Muscle layer of colon (tissue), 2 donors: ENCODE results near the gene HMGCL.
"Not testable (repeated sequence)": the region's sequence is repeated elsewhere in the genome, so short reads cannot be mapped to it uniquely, and the experiment has no call there.

ENCODE experiments used
- H3K27ac ChIP-seq: one replicate; pipeline ENCODE4 v1.7.0; 2013; ENCODE audit warnings: low read depth, mild to moderate bottlenecking, low read length, moderate library complexity
- H3K27me3 ChIP-seq, 2 donors: one replicate each; pipeline ENCODE4 v1.7.0; 2013; ENCODE audit warnings: low read length in 2 of 2, mild to moderate bottlenecking in 2 of 2; ENCODE audit not compliant: insufficient read depth in 2 of 2, control insufficient read depth in 1 of 2
- H3K36me3 ChIP-seq: one replicate; pipeline ENCODE4 v1.7.0; 2013; ENCODE audit warnings: mild to moderate bottlenecking, low read length; ENCODE audit not compliant: insufficient read depth
- H3K4me1 ChIP-seq: one replicate; pipeline ENCODE4 v1.7.0; 2013; ENCODE audit warnings: mild to moderate bottlenecking, low read length; ENCODE audit not compliant: insufficient read depth
- H3K4me3 ChIP-seq, 2 donors: one replicate each; pipeline ENCODE4 v1.7.0; 2013; ENCODE audit warnings: low read length in 2 of 2, low read depth in 1 of 2, mild to moderate bottlenecking in 1 of 2, moderate library complexity in 1 of 2
- H3K9ac ChIP-seq: one replicate; pipeline ENCODE4 v1.7.0; 2013; ENCODE audit warnings: low read length
- H3K9me3 ChIP-seq: one replicate; pipeline ENCODE4 v1.7.0; 2013; ENCODE audit warnings: mild to moderate bottlenecking, low read length
- donor health status: abdominal sarcoma.
- donor health status: Adenocarcinoma of cecum.

Gene HMGCL

DNA sequence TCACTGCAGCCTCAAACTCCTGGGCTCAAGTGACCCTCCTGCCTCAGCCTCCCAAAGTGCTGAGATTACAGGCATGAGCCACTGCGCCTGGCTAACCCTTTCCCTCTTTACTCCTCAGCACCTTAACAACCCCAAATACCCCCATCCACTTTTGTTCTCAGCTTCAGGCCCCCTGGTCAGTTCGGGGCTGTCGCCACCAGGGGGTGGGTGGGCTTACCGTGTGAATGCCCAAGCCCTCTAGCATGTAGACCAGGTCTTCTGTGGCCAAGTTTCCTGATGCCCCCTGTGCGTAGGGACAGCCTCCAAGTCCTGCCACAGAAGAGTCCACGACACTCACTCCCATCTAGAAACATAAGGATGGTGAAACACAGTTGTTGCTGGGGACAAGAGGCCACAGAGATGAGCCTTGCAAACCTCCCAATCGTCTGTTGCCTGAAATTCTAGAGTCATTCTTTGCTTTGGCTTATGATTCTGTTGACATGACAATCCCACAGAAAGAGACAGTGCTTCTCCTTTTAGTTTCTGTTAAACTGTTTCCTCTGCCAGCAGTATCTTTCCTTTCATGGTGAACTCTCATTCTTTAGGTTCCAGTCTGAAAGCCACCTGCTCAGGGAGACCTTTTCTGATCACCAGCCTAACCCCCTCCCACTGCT lies 20.9 kb downstream of the HMGCL start:
- no peak overlapping the region for H3K9ac ChIP-seq
- H3K9me3 ChIP-seq: no peaks in the 10 kb centered on the region
- peaks cover 24% of the 10 kb centered on the region for H3K36me3 ChIP-seq
- no peak overlapping the region for H3K4me3 ChIP-seq
- H3K4me1 ChIP-seq: peaks cover 16% of the 10 kb centered on the region
- H3K27me3 ChIP-seq: no peaks in the 10 kb centered on the region
- H3K27ac ChIP-seq: no peak overlapping the region

DNA sequence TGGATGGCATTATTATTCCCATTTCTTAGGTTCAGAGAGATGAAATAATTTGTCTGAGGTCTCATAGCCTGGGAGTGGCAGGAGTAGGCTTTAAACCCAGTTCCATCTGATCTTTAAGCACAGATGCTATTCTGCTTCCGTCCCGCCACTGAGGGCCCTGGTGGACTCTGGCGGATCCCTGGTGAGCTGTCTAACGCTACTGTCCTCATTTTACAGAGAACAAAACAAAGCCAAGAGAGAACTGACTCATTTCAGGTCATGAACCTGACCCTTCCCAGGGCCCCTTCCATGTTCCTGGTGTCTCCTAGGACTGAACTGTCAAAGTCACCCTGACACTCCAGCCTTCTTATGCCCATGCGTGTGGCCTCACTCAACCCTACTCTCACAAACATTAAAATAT lies 21.6 kb downstream of the HMGCL start:
- Histone ChIP-seq H3K27ac (no peak overlapping the region), H3K4me1 (peaks cover 18% of the 10 kb centered on the region)

DNA sequence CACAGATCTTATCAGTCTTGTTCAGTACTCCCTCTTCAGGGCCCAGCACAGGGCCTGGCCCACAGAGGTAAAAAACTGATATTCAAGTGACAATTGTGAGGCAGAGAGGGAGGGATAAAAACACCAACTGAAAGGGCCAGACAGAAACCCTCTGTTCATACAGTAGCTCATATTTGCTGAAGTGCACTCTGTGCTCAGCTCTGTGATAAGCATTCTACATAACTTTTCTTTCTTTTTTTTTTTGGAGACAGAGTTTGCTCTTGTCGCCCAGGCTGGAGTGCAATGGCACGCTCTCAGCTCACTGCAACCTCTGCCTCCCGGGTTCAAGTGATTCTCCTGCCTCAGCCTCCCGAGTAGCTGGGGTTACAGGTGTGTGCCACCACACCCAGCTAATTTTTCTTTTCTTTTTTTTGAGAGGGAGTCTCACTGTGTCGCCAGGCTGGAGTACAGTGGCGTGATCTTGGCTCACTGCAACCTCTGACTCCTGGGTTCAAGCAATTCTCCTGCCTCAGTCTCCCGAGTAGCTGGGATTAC lies 22.4 kb downstream of the HMGCL start:
- not testable (repeated sequence) for H3K9me3 ChIP-seq, H3K27me3 ChIP-seq, H3K27ac ChIP-seq, H3K4me3 ChIP-seq, H3K9ac ChIP-seq
- Histone ChIP-seq H3K36me3 (peaks cover 22% of the 10 kb centered on the region), H3K4me1 (peaks cover 18% of the 10 kb centered on the region)

More for the DNA sequence above, 21.6 kb downstream of the HMGCL start:
- H3K9me3 ChIP-seq: no peaks in the 10 kb centered on the region
- H3K27me3 ChIP-seq: no peaks in the 10 kb centered on the region
- H3K4me3 ChIP-seq: no peak overlapping the region
- H3K36me3 ChIP-seq: peaks cover 24% of the 10 kb centered on the region
- no peak overlapping the region for H3K9ac ChIP-seq

DNA sequence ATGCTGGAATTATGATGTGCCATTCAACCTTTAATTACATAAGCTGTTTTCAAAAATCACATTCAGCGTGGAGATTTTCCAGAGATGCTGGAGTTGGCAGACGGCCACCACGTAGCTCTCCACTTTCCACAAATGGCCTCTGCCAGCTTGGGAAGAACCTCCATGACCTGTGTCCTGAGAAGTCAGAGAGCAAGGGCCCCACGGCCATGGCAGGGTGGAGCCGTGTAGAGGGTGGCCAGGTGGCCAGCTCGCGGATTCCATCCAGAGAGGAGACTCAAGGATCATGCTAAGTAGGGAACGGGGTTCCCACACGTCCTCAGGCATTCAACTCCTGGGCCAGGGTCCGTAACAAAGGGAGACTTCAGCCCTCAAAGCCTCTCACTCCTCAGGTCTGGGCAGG lies 23.4 kb downstream of the HMGCL start:
- Histone ChIP-seq H3K9me3 (no peaks in the 10 kb centered on the region), H3K4me1 (peaks cover 18% of the 10 kb centered on the region), H3K27ac (peak overlapping the region; percentile 96), H3K27me3 (no peaks in the 10 kb centered on the region), H3K36me3 (peaks cover 12% of the 10 kb centered on the region), H3K9ac (no peak overlapping the region), H3K4me3 (no peak overlapping the region)

DNA sequence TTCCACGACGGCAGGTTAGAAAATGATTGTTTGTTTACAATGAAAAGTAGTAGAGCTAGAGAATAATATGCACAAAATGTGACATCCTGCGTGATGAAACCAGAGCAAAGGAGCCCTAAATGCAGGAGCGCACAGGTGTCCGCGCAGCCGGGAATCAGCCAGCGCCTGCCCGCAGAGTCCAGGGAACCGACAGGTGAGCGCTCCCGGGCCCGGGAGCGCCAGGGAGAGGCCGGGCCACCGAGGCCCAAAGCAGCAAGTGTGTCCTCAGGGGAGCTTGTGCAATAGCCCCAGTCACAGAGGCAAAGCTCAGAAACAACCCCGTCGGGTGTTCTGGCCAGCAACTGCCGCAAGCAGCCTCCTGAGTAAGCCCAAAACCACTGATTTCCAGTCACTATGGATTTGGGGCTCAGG lies 23.9 kb downstream of the HMGCL start:
- H3K9me3 ChIP-seq: no peaks in the 10 kb centered on the region
- H3K27ac ChIP-seq: peak overlapping the region; percentile 96

DNA sequence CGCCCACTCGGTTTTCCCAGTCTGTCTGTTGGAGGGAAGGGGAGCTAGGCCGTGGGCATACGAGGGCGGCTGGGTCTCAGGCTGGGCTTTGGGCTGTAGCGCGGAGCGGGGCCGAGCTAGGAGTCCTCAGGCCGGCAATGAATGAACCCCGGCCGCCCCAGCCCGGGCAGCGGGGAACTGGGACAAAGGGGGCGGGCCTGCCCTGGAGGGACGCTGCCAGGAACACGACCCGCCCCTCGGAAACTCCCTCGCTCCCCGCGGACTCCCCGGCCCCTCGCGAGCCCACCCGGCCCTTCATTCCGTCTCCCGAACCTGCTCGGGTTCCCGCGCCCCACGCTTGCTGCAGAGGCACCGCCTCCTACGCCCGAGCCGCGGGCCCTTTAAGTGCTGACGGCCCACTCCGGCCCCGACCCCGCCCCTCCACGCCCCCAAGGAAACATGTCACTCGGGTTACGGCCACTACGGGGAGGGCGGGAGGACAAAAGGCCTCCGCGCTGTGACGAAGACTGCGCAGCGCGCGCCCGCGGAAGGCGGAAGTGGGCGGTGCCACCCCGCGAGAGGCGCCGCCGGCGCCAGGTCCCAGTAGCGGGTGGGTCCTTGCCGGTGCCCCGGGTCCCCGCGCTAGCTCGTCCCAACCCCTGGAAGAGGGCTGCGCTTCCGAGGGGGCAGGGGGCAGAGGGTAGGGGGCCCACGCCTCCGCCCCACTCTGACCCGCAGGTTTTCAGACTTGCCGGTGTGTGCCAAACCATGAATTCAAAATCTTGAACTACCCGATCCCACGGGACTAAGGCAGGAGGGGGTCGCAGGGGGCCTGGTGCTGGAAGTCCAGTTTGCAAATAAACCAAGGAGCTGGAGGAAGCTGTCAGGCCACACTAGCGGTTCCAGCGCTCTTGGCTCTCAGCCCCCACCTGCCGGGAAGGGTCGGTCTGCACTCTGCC lies 24.6 kb downstream of the HMGCL start, which contains the start of gene GALE:
TSS of gene GALE (minus strand) at position 355 of the 938 bp plus-strand sequence. CDS start 1,747 bp downstream, outside the sequence.
- Histone ChIP-seq H3K4me3 (peak within 1 kb of the TSS; percentile 76 to 85), H3K4me1 (peaks cover 18% of the 10 kb centered on the region), H3K27ac (peak within 1 kb of the TSS; percentile 96), H3K36me3 (peaks cover 7% of the 10 kb centered on the region), H3K9me3 (no peaks in the 10 kb centered on the region), H3K9ac (peak within 1 kb of the TSS; percentile 84), H3K27me3 (no peaks in the 10 kb centered on the region)

More for the DNA sequence above, 23.9 kb downstream of the HMGCL start:
- Histone ChIP-seq H3K27me3 (no peaks in the 10 kb centered on the region), H3K9ac (peak overlapping the region; percentile 84), H3K4me1 (peaks cover 18% of the 10 kb centered on the region), H3K4me3 (peak overlapping the region; percentile 76 to 85), H3K36me3 (peaks cover 6% of the 10 kb centered on the region)

DNA sequence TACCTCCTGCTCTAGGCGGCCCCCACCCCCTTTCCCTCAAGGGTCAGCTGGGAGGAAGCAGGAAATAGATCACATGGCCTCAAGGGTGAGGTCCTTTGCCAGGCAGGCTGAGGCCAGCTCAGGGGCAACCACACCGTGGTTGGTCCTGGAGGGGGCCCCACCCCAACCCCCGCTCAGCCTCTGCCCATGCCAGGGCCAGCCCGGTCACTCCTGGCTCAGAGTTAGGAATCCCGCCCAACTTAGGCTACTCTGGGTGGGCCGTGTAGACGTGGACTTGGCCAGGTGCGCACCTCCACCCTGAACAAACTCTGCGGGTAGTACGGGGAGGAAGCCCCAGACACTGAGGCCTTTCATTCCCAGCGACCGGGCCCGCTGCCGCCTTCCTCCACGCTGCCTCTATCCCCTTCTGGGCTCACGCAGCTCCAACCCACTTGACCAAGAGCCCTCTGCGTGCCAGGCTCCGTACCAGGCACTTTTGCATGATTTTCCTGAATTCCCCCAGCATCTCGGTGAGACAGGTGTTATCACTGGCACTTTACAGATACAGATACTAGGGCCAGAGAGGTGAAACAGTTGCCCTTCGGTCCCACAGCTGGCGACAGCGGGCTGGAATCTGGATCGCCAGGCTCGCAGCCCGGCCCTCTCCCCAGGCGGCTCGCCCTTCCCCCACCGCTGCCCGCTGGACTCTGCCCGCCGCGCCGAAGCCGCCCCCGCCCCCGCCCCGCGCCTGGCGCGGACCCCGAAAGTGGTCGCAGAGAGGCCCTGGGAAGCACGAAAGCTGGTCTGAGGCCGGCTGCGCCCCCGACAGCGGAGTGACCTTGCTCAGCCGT lies 25.4 kb downstream of the HMGCL start:
- Histone ChIP-seq H3K27ac (peak overlapping the region; percentile 96), H3K27me3 (no peaks in the 10 kb centered on the region), H3K9ac (no peak overlapping the region), H3K4me1 (peaks cover 18% of the 10 kb centered on the region), H3K9me3 (no peaks in the 10 kb centered on the region), H3K4me3 (peak overlapping the region; percentile 73 to 85), H3K36me3 (peaks cover 8% of the 10 kb centered on the region)

DNA sequence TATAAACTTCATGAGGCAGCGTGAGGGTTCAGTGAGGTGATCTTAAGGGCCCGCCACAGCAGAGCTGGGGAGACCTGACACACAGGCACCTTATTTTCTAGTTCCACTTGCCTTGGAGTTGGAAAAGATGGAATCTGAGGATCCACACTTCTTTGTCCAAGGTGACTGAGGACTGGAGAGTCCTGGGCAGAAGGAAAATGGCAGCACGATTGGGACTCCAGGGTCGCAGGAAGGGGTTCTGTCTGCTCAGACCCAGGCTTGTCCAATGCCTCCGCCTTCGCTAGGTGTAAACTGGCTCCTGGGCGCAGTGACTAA lies 26.0 kb downstream of the HMGCL start:
- H3K9ac ChIP-seq: no peak overlapping the region
- H3K4me1 ChIP-seq: peaks cover 18% of the 10 kb centered on the region
- H3K36me3 ChIP-seq: peaks cover 8% of the 10 kb centered on the region
- H3K27me3 ChIP-seq: no peaks in the 10 kb centered on the region
- no peaks in the 10 kb centered on the region for H3K9me3 ChIP-seq
- peak overlapping the region; percentile 3 for H3K27ac ChIP-seq
- H3K4me3 ChIP-seq: peak overlapping the region; percentile 73 to 85

DNA sequence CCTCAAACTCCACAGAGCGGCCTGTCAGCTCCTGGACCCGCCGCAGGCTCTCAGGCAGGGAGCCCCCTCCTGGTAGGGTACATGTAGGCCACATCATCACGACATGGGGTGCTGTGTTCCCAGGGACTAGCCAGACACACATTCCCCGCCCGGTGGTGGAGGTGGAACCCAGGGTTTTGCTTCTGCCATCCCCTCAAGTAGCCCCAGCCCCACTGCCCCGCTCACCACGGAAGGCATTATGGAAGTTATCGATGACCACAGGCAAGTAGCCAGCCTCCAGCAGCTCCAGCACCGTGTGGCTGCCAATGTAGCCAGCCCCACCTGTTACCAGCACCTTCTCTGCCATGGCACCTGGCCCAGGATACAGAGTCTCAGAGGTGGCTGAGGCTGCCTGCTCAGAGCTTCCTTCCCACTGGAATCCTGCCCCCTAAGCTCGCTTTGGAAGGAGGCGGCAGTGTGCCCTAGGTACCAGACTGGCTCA lies 26.5 kb downstream of the HMGCL start:
- H3K27ac ChIP-seq: no peak overlapping the region
- H3K9ac ChIP-seq: no peak overlapping the region
- H3K4me3 ChIP-seq: no peak overlapping the region
- H3K27me3 ChIP-seq: no peaks in the 10 kb centered on the region
- peaks cover 8% of the 10 kb centered on the region for H3K36me3 ChIP-seq
- peaks cover 18% of the 10 kb centered on the region for H3K4me1 ChIP-seq
- H3K9me3 ChIP-seq: no peaks in the 10 kb centered on the region

DNA sequence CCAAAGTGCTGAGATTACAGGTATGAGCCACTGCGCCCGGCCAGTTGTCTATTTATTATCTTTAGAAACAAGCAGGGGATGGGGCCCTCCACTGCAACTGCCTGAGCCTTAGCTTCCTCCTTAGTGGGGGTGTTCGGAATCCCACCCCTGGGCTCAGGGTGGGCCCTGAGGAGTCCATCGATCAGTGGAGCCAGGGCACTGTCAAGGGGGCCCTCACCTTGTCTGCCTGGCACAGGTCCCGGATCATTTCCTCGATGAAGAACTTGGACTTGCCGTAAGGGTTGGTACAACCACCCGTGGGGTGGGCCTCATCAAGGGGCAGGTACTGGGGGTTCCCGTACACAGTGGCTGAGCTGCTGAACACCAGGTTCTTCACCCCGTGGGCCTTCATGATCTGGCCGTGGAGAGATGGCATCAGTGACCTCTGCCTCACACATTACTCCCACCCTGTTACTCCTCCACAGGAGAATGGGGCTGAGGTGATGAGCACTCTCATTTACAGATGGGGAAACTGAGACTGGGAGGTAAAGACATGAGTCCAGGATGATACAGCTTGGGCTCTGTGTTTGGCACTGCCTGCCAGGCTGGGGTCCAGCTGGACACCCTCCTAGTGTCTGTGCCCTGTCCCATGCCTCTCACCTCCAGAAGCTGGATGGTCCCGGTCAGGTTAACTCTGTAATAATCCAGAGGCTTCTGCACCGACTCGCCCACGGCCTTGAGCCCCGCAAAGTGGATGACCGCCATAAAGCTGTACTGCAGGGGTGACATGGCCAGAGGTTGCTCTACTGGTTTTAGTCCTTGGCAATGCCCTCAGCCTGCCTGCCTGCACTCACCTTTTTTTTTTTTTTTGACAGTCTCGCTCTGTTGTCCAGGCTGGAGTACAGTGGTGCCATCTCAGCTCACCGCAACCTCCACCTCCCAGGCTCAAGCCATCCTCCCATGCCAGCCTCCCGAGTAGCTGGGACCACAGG lies 27.5 kb downstream of the HMGCL start:
- H3K4me3 ChIP-seq: no peak overlapping the region
- H3K27me3 ChIP-seq: no peaks in the 10 kb centered on the region
- H3K36me3 ChIP-seq: peaks cover 12% of the 10 kb centered on the region
- no peaks in the 10 kb centered on the region for H3K9me3 ChIP-seq
- no peak overlapping the region for H3K9ac ChIP-seq
- no peak overlapping the region for H3K27ac ChIP-seq
- H3K4me1 ChIP-seq: peaks cover 27% of the 10 kb centered on the region
